Lower leg skin (tissue), 4 donors: Measurements from ENCODE around the gene CDH23. TPM values are rescaled to one million over a fixed set of nuclear protein-coding genes. Genes with fewer than 3 reads are reported as not detected.
"Not testable (repeated sequence)": the region's sequence is repeated elsewhere in the genome, so short reads cannot be mapped to it uniquely, and the experiment has no call there.

ENCODE experiments used
- DNase-seq, 2 donors: peaks; one replicate each; pipeline ENCODE4 v3.0.0-alpha.2; 2019; ENCODE audit warnings: low spot score in 2 of 2
- H3K4me3 ChIP-seq: fragments of 200-600 bp; sonication (generic); 2 replicates; pipeline ENCODE4 v1.5.1; 2017; ENCODE audit warnings: mild to moderate bottlenecking, low read depth; ENCODE audit not compliant: poor library complexity, severe bottlenecking
- POLR2A ChIP-seq, 2 donors: fragments of 450-650 bp; IDR thresholded peaks; one replicate each; pipeline ENCODE4 v1.6.1; 2016 to 2017; ENCODE audit warnings: antibody characterized with exemption in 2 of 2, mild to moderate bottlenecking in 1 of 2, moderate library complexity in 1 of 2
- WGBS, 2 donors: methylation state at CpG; one replicate each; pipeline ENCODE4 v1.1.5; 2018; 5-methylcytosine and 5-hydroxymethylcytosine counted together
- intact Hi-C: fragments of 100-400 bp; cut with DNase I; formaldehyde crosslinking; loops from one replicate; pipeline ENCODE4 v1.15.0; 2023; ENCODE audit warnings: low total_unique reads
- total RNA-seq, 4 donors: library from RNA; depleted of rRNA; stranded (reverse); fragments of >200 nt; gene quantifications; one replicate each; pipeline ENCODE4 v1.1.0, GENCODE V29; 2016
- TF ChIP-seq, protein P1 (sequence below), 3 donors: fragments of 450-650 bp; IDR thresholded peaks; one replicate each; pipeline ENCODE4 v1.5.1; 2016; ENCODE audit warnings: antibody characterized with exemption in 3 of 3, mild to moderate bottlenecking in 3 of 3, moderate library complexity in 2 of 3

The CDH23 gene
- total RNA-seq, 4 donors from 2014 or later, result 1.7 to 9.2 (median 2.6) TPM

DNA sequence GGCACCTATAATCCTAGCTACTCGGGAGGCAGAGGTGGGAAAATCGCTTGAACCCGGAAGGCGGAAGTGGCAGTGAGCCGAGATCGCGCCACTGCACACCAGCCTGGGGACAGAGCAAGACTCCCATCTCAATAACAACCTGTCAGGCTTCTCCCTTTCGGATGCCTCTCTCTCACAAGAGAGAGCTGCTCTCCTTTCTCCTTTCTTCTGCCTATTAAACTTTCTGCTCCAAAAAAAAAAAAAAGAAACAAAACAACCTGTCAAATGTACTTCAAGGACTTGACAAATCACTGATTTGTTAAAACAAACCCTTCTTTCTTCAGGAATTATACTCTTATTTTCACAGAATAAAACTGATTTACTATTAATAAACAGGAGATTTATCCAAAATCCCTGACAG is 450.7 kb downstream of the CDH23 start:
- 93 to 94% methylated on average over 8 of the region's 8 CpGs for WGBS, 2 donors
- DNase-seq, result no peak
- TF ChIP-seq, protein P1, sequence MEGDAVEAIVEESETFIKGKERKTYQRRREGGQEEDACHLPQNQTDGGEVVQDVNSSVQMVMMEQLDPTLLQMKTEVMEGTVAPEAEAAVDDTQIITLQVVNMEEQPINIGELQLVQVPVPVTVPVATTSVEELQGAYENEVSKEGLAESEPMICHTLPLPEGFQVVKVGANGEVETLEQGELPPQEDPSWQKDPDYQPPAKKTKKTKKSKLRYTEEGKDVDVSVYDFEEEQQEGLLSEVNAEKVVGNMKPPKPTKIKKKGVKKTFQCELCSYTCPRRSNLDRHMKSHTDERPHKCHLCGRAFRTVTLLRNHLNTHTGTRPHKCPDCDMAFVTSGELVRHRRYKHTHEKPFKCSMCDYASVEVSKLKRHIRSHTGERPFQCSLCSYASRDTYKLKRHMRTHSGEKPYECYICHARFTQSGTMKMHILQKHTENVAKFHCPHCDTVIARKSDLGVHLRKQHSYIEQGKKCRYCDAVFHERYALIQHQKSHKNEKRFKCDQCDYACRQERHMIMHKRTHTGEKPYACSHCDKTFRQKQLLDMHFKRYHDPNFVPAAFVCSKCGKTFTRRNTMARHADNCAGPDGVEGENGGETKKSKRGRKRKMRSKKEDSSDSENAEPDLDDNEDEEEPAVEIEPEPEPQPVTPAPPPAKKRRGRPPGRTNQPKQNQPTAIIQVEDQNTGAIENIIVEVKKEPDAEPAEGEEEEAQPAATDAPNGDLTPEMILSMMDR (IDR thresholded peaks at IDR 0.05), result no peak
- TF ChIP-seq POLR2A (IDR thresholded peaks at IDR 0.05), result no peak
- intact Hi-C loops, result loop anchor here (10.0 kb wide), 1 partner anchor 47 kb away; no protein-coding TSS in a partner anchor
- H3K4me3 ChIP-seq, result no peak overlapping the region

DNA sequence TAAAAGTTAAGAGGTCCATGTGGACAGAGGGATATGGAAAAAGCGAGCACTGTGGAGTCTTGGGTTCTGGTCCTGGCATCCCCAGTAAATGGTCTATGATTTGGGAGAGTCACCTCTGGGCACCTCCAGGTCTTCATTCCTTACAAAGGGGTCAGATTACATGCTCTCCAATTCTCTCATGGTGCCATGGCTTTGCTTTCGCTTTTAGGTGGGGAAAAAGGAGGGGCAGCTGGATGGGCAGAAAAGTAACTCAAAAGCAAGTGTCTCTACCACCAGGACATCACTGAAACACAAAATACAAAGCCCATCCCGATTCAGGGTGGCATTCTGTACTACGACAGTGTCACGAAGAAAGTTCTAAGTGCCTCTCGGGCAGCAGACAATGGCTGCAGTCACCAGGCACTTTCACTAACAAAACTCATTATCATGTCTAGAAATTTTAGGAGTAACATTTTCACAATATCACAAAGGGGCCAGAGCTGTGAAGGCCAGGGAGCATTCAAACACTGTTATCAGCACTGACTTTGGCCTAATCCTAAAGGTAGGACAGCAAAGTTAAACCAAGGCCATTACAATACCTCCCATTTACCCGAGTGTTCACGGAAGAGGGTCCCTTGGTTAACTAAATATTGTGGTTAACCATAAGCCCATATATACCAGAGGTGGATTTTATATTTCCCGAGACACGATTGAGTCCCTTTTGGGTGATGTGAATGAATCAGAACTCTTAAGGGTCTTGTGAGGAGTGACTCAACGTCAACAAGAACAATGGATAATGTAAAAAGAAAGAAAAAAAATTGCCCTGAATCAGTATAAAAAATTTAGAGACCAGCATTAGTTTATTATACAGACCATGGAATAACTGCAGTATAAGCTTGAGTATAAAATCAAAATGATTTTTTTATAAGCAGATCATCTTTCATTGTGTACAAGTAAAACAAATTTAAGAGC is 451.9 kb downstream of the CDH23 start:
- H3K4me3 ChIP-seq, result no peak overlapping the region
- 82% methylated on average over 11 of the region's 11 CpGs for WGBS, 2 donors
- no peak for DNase-seq

DNA sequence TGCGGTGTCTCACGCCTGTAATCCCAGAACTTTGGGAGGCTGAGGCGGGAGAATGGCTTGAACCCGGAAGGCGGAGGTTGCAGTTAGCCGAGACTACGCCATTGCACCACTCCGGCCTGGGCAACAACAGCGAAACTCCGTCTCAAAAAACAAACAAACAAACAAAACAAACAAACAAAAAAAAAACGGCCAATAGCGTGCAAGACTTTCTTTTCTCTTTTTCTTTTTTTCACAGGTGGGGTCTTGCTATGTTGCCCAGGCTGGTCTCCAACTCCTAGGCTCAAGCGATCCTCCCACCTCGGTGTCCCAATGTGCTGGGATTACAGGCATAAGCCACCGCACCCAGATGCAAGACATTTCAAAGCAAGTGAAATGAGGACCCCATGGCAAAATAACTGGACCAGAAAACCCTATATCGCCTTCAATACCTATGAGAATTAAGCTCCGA is 452.8 kb downstream of the CDH23 start:
- H3K4me3 ChIP-seq, result no peak overlapping the region
- intact Hi-C loops, result loop anchor here (10.0 kb wide), 1 partner anchor 45 kb away; no protein-coding TSS in a partner anchor
- 90 to 95% methylated on average over 17 of the region's 17 CpGs for whole genome bisulfite sequencing, 2 donors
- TF ChIP-seq POLR2A (IDR thresholded peaks at IDR 0.05), result no peak
- TF ChIP-seq, protein P1 (IDR thresholded peaks at IDR 0.05), result no peak
- DNase-seq, result no peak

More for the DNA sequence above, 451.9 kb downstream of the CDH23 start:
- intact Hi-C loops, result loop anchor here (10.0 kb wide), 1 partner anchor 46 kb away; no protein-coding TSS in a partner anchor
- no peak for TF ChIP-seq POLR2A (IDR thresholded peaks at IDR 0.05)
- TF ChIP-seq, protein P1 (IDR thresholded peaks at IDR 0.05), result no peak

DNA sequence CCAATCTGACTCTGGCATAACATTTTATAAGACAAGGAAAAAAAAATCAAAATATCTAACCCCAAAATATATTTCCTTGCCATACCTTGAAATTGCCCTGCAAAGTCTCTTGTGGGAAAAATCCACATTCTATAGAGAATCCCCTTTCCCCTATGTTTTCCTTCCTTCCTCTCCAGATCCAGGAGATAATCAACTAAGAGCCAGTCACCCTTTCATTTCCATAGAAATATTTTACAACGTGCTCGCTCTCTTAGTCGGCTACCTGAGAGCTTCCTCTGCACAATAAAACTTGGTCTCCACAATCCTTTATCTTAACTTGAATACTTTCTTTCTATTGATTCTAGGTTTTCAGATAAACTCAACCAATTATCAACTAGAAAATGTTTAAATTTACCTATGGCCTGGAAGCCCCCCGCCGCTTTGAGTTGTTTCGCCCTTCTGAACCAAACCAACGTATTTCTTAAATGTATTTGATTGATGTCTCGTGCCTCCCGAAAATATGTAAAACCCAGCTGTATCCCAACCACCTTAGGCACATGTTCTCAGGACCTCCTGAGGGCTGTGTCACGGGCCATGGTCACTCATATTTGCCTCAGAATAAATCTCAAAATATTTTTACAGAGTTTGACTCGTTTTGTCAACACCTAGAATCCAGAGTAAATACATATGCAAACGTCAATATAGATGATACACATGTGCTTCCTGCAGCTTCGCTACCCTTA is 453.5 kb downstream of the CDH23 start:
- DNase-seq, result no peak
- H3K4me3 ChIP-seq, result peak overlapping the region; percentile 99
- 1 to 2% methylated on average over 13 of the region's 13 CpGs for WGBS, 2 donors
- TF ChIP-seq, protein P1 (IDR thresholded peaks at IDR 0.05), result no peak
- TF ChIP-seq POLR2A (IDR thresholded peaks at IDR 0.05), result no peak
- intact Hi-C loops, result no loop called here

DNA sequence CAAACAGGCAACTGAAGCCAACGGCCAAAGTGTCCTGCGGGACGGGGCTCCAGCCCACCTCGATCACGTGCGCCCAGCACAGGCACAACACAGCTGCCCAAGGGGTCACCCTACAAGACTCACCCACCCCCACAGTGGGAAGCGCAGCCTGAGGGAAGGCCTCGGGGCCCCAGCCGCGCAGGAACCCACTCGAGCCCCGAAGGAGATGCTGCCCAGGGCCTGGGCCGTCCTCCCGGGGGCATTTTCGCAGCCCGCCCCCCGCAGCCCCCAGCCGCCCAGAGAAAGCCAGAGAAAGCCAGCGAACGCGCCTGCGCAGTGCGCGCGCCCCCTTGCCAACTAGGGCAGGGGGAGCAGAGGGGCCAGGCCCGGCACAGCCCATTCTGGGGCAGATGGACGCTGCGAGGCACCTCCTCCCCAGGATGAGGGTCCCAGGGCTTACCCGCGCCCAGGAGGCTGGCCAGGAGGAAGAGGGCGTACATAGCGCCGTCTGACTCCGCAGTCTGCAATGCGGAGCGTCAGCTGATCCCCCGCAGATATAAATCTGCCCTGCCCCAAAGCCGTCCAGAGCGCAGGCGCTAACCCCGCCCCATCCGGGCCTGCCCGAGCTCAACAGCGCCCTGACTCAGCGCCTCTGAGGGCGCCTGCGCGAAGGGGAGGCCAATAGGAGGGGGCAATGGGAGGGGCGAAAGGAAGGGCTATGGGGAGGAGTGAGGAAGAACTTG is 454.2 kb downstream of the CDH23 start, which contains the start of gene PSAP:
Gene PSAP (minus strand): TSS at position 509 of the 722 bp plus-strand sequence. CDS start 30 bp downstream, at position 479.
- 0% methylated on average over 38 to 49 of the region's 49 CpGs for WGBS, 2 donors
- DNase-seq, result peak; percentile 98 to 100
- TF ChIP-seq POLR2A (IDR thresholded peaks at IDR 0.05), result peak in 1 of 2 donors; percentile 98
- TF ChIP-seq, protein P1 (IDR thresholded peaks at IDR 0.05), result no peak
- intact Hi-C loops, result no loop called here
- H3K4me3 ChIP-seq, result peak within 1 kb of the TSS; percentile 99

DNA sequence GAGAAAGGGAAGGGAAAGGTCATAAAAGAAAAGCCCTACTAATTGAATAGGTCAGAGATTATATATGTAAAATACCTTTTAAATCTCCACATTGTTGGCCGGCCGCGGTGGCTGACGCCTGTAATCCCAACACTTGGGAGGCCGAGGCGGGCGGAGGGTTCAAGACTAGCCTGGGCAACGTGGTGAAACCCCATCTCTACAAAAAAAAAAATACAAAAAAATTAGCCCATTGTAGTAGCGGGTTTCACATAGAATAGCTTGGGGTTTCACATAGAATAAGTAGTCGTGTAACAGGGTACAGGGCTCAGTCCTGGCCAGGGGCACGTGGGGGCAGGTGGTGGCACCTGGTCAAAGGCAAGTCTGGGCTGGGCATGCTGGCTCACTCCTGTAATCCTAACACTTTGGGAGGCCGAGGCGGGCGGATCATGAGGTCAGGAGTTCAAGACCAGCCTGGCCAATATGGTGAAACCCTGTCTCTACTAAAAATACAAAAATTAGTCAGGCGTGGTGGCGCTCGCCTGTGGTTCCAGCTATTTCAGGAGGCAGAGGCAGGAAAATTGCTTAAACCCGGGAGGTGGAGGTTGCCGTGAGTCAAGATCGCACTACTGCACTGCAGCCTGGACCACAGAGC is 454.9 kb downstream of the CDH23 start:
- H3K4me3 ChIP-seq, DNase-seq, intact Hi-C loops: not testable (repeated sequence)
- 40 to 42% methylated on average over 20 of the region's 20 CpGs for WGBS, 2 donors
